GM21390 (cell line): ENCODE results near the gene SLC9A9.
"Not testable (repeated sequence)": the region's sequence is repeated elsewhere in the genome, so short reads cannot be mapped to it uniquely, and the experiment has no call there.

Experiments
- ATAC-seq: cut with Tn5 transposase; IDR thresholded peaks from one replicate; pipeline ENCODE4 v1.9.1; 2021; ENCODE audit not compliant: unreplicated experiment

The SLC9A9 gene

GRCh38 chr3:143431298-143431697 lies 417.0 kb downstream of the SLC9A9 start:
- not testable (repeated sequence) for ATAC-seq

GRCh38 chr3:143430568-143430967 lies 417.7 kb downstream of the SLC9A9 start:
- no peak for ATAC-seq

- no peak for ATAC-seq
Observed at GRCh38 chr3:143429628-143430514, 418.4 kb downstream of the SLC9A9 start.

- no peak for ATAC-seq
Observed at GRCh38 chr3:143428294-143428693, 420.0 kb downstream of the SLC9A9 start.

GRCh38 chr3:143427631-143428030 lies 420.6 kb downstream of the SLC9A9 start:
- no peak for ATAC-seq

- no peak for ATAC-seq
Observed at GRCh38 chr3:143424874-143425273, 423.4 kb downstream of the SLC9A9 start.

- ATAC-seq: no peak
Observed at GRCh38 chr3:143421556-143421955, 426.7 kb downstream of the SLC9A9 start.

- ATAC-seq: no peak
Observed at GRCh38 chr3:143419611-143420010, 428.7 kb downstream of the SLC9A9 start.

- ATAC-seq: no peak
Observed at GRCh38 chr3:143418391-143418790, 429.9 kb downstream of the SLC9A9 start.

GRCh38 chr3:143416229-143416628 lies 432.0 kb downstream of the SLC9A9 start:
- no peak for ATAC-seq

- ATAC-seq: no peak
Observed at GRCh38 chr3:143414571-143415253, 433.6 kb downstream of the SLC9A9 start.

- ATAC-seq: no peak
Observed at GRCh38 chr3:143413372-143413771, 434.9 kb downstream of the SLC9A9 start.

GRCh38 chr3:143412084-143412483 lies 436.2 kb downstream of the SLC9A9 start:
- ATAC-seq: no peak

GRCh38 chr3:143410259-143410658 lies 438.0 kb downstream of the SLC9A9 start:
- no peak for ATAC-seq

GRCh38 chr3:143408771-143409170 lies 439.5 kb downstream of the SLC9A9 start:
- no peak for ATAC-seq

- no peak for ATAC-seq
Observed at GRCh38 chr3:143402602-143403001, 445.7 kb downstream of the SLC9A9 start.

GRCh38 chr3:143396790-143397189 lies 451.5 kb downstream of the SLC9A9 start:
- ATAC-seq: no peak

- ATAC-seq: no peak
Observed at GRCh38 chr3:143389388-143389787, 458.9 kb downstream of the SLC9A9 start.

- ATAC-seq: no peak
Observed at GRCh38 chr3:143387425-143387824, 460.8 kb downstream of the SLC9A9 start.

GRCh38 chr3:143384076-143384475 lies 464.2 kb downstream of the SLC9A9 start:
- ATAC-seq: no peak

- ATAC-seq: no peak
Observed at GRCh38 chr3:143383421-143383820, 464.8 kb downstream of the SLC9A9 start.

- no peak for ATAC-seq
Observed at GRCh38 chr3:143382816-143383215, 465.5 kb downstream of the SLC9A9 start.
